Astrocyte (in vitro differentiated cells and primary cell): ENCODE results near the gene HYCC1. TPM values are rescaled to one million over a fixed set of nuclear protein-coding genes. Genes with fewer than 3 reads are reported as not detected.

Source experiments
- DNase-seq: peaks from one replicate; pipeline ENCODE4 v3.0.0-alpha.2; 2010; ENCODE audit warnings: low read depth
- FAIRE-seq: peaks from 2 replicates; lab custom pipeline; 2011; peaks lifted over from hg19 to GRCh38; lab: Jason Lieb, UNC
- H2AFZ ChIP-seq: 2 replicates; pipeline ENCODE4 v1.6.0; 2012; ENCODE audit warnings: low read depth, low read length, inconsistent platforms
- H3K27ac ChIP-seq: 2 replicates; pipeline ENCODE4 v1.5.1; 2011; ENCODE audit warnings: low read depth, low read length, inconsistent platforms
- H3K27me3 ChIP-seq: 2 replicates; pipeline ENCODE4 v1.6.0; 2011; ENCODE audit warnings: low read length, inconsistent platforms; ENCODE audit not compliant: insufficient read depth
- H3K36me3 ChIP-seq: 2 replicates; pipeline ENCODE4 v1.5.1; 2011; ENCODE audit warnings: low read length, inconsistent platforms; ENCODE audit not compliant: insufficient read depth
- H3K4me1 ChIP-seq: 2 replicates; pipeline ENCODE4 v1.5.1; 2011; ENCODE audit warnings: low read length, inconsistent platforms; ENCODE audit not compliant: insufficient read depth
- H3K4me2 ChIP-seq: 2 replicates; pipeline ENCODE4 v1.6.0; 2012; ENCODE audit warnings: low read length, inconsistent platforms
- H3K4me3 ChIP-seq: 2 replicates; pipeline ENCODE4 v1.5.1; 2011; ENCODE audit warnings: low read depth, mild to moderate bottlenecking, low read length, inconsistent platforms; ENCODE audit not compliant: insufficient read depth
- H3K79me2 ChIP-seq: 2 replicates; pipeline ENCODE4 v1.6.0; 2012; ENCODE audit warnings: mild to moderate bottlenecking, low read length, inconsistent platforms; ENCODE audit not compliant: insufficient read depth
- H3K9ac ChIP-seq: 2 replicates; pipeline ENCODE4 v1.6.0; 2012; ENCODE audit warnings: mild to moderate bottlenecking, low read length, inconsistent platforms
- H3K9me3 ChIP-seq: 2 replicates; pipeline ENCODE4 v1.5.1; 2012; ENCODE audit warnings: low read depth, mild to moderate bottlenecking, low read length, inconsistent platforms; ENCODE audit not compliant: insufficient read depth
- H4K20me1 ChIP-seq: 2 replicates; pipeline ENCODE4 v1.6.0; 2012; ENCODE audit warnings: low read length, inconsistent platforms; ENCODE audit not compliant: insufficient read depth
- H3K27ac Mint-ChIP-seq: one replicate; pipeline ENCODE4 v1.8.0; 2021; ENCODE audit warnings: mild to moderate bottlenecking, mixed read lengths; ENCODE audit not compliant: unreplicated experiment
- H3K27me3 Mint-ChIP-seq: one replicate; pipeline ENCODE4 v1.8.0; 2021; ENCODE audit warnings: low read depth, mixed read lengths; ENCODE audit not compliant: unreplicated experiment
- H3K36me3 Mint-ChIP-seq: one replicate; pipeline ENCODE4 v1.8.0; 2021; ENCODE audit warnings: low read depth, mixed read lengths; ENCODE audit not compliant: unreplicated experiment
- H3K4me1 Mint-ChIP-seq: one replicate; pipeline ENCODE4 v1.8.0; 2021; ENCODE audit warnings: low read depth, mixed read lengths; ENCODE audit not compliant: unreplicated experiment
- H3K4me3 Mint-ChIP-seq: one replicate; pipeline ENCODE4 v1.8.0; 2021; ENCODE audit warnings: mild to moderate bottlenecking, moderate library complexity, mixed read lengths; ENCODE audit not compliant: unreplicated experiment
- H3K9me3 Mint-ChIP-seq: one replicate; pipeline ENCODE4 v1.8.0; 2021; ENCODE audit warnings: mild to moderate bottlenecking, mixed read lengths; ENCODE audit not compliant: unreplicated experiment
- CTCF ChIP-seq: IDR thresholded peaks from 2 replicates; pipeline ENCODE4 v1.5.1; 2011; ENCODE audit warnings: low read depth, mild to moderate bottlenecking, inconsistent platforms, low read length, moderate library complexity; ENCODE audit not compliant: insufficient read depth
- EZH2 ChIP-seq: IDR thresholded peaks from 2 replicates; pipeline ENCODE4 v1.6.1; 2012; ENCODE audit warnings: mild to moderate bottlenecking, low read length, inconsistent platforms; ENCODE audit not compliant: insufficient read depth
- total RNA-seq: library from RNA; stranded (reverse); gene quantifications from 2 replicates; pipeline ENCODE4 v1.2.1, GENCODE V29; 2021

Gene HYCC1
- total RNA-seq, 1 donor from 2014 or later: 79.8 TPM

DNA sequence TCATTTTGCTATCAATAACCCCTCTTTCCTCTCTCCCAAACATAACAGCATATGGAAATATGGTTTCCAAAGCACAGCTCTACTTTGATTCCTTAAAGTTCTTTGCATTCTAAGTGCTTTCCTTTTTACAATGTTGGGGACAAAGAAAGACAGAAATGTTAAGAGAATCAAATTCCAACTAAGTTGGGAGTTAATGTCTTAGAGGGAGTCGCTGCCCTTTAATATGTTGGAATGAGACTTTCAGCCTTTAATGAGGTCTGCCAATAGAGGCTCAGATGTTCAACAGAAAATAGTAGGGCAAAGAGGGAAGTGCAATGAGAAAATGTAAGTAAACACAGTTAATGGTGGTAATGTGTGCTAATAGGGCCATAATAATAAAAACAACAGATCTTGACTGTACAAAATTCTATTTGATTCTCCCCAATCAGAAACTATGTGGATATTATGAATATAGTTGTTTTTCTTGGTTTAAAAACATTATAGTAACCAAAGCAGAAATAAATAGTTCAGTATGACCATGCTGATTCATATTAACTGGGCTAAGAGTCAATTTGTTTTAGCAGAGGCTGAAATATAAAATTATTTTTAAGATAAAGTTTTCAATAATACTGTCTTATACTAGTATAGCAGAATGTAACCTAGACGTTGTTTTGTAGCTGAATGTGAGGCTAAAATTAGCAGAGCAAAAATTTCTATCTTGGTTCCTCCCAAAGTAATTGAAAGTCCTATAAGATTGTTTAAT, 10.3 kb downstream of the HYCC1 start:
- Histone ChIP-seq H3K4me2 (peak overlapping the region; percentile 20), H3K4me1 (peaks cover 14% of the 10 kb centered on the region), H3K36me3 (no peaks in the 10 kb centered on the region), H3K9me3 (no peaks in the 10 kb centered on the region), H3K9ac (no peak overlapping the region), H4K20me1 (peaks cover 54% of the 10 kb centered on the region), H3K27ac (peak overlapping the region; percentile 24), H2AFZ (no peak overlapping the region), H3K27me3 (no peaks in the 10 kb centered on the region), H3K4me3 (no peak overlapping the region), H3K79me2 (peaks cover 98% of the 10 kb centered on the region)
- Mint-ChIP-seq H3K27ac (no peak overlapping the region), H3K27me3 (no peaks in the 10 kb centered on the region), H3K4me1 (peaks cover 4% of the 10 kb centered on the region), H3K9me3 (no peaks in the 10 kb centered on the region), H3K4me3 (no peak overlapping the region), H3K36me3 (peaks cover 2% of the 10 kb centered on the region)
- no peak for FAIRE-seq
- DNase-seq: no peak
- TF ChIP-seq EZH2 (no peak), CTCF (no peak)

- Histone ChIP-seq H3K79me2 (peaks cover 98% of the 10 kb centered on the region), H2AFZ (no peak overlapping the region), H3K27ac (no peak overlapping the region), H3K4me2 (no peak overlapping the region), H3K9me3 (no peaks in the 10 kb centered on the region), H4K20me1 (peaks cover 60% of the 10 kb centered on the region), H3K36me3 (peaks cover 2% of the 10 kb centered on the region), H3K9ac (no peak overlapping the region), H3K4me1 (peaks cover 14% of the 10 kb centered on the region), H3K27me3 (no peaks in the 10 kb centered on the region), H3K4me3 (no peak overlapping the region)
- FAIRE-seq (no peak), DNase-seq (no peak)
- Mint-ChIP-seq H3K4me1 (peaks cover 4% of the 10 kb centered on the region), H3K4me3 (no peak overlapping the region), H3K9me3 (no peaks in the 10 kb centered on the region), H3K27ac (no peak overlapping the region), H3K27me3 (no peaks in the 10 kb centered on the region), H3K36me3 (peaks cover 2% of the 10 kb centered on the region)
- TF ChIP-seq CTCF (no peak), EZH2 (no peak)
Measured at GRCh38 chr7:23002698-23003097, 11.2 kb downstream of the HYCC1 start.

- FAIRE-seq (no peak), DNase-seq (no peak)
- Histone ChIP-seq H2AFZ (no peak overlapping the region), H3K4me2 (no peak overlapping the region), H3K9ac (no peak overlapping the region), H3K4me1 (peaks cover 14% of the 10 kb centered on the region), H3K4me3 (no peak overlapping the region), H3K36me3 (peaks cover 2% of the 10 kb centered on the region), H3K79me2 (peaks cover 98% of the 10 kb centered on the region), H3K9me3 (no peaks in the 10 kb centered on the region), H3K27me3 (no peaks in the 10 kb centered on the region), H4K20me1 (peaks cover 54% of the 10 kb centered on the region), H3K27ac (no peak overlapping the region)
- no peaks in the 10 kb centered on the region for H3K27me3 Mint-ChIP-seq
- no peak overlapping the region for H3K27ac Mint-ChIP-seq
- TF ChIP-seq EZH2: no peak
- TF ChIP-seq CTCF: no peak
- H3K4me3 Mint-ChIP-seq: no peak overlapping the region
- no peaks in the 10 kb centered on the region for H3K9me3 Mint-ChIP-seq
- H3K4me1 Mint-ChIP-seq: peaks cover 5% of the 10 kb centered on the region
- H3K36me3 Mint-ChIP-seq: peaks cover 2% of the 10 kb centered on the region
Measured at GRCh38 chr7:23001610-23002009, 12.3 kb downstream of the HYCC1 start.
